ENCODE measurements around the gene UBTD1. TPM values are rescaled to one million over a fixed set of nuclear protein-coding genes. Genes with fewer than 3 reads are reported as not detected.

UBTD1 gene
- total RNA-seq = 36.5 and 38.1 TPM in 2 replicates

GRCh38 chr10:97498841-97499560 is at the start of gene UBTD1:
UBTD1 (plus strand) TSS chr10:97498924; CDS start chr10:97499204, 280 bp downstream.

GRCh38 chr10:97498076-97498840 is 466 bp upstream of the UBTD1 start, which contains the start of gene MMS19:
MMS19 (minus strand) TSS chr10:97498422; CDS start chr10:97498384, 38 bp downstream.

GRCh38 chr10:97572214-97572989 is 73.7 kb downstream of the UBTD1 start, which contains the start of gene ANKRD2:
ANKRD2 (plus strand) TSS chr10:97572779; CDS start chr10:97572789, 10 bp downstream.

GRCh38 chr10:97584060-97584797 is 85.5 kb downstream of the UBTD1 start, which contains the start of gene HOGA1:
HOGA1 (plus strand) TSS chr10:97584389; CDS start chr10:97584704, 315 bp downstream.

GRCh38 chr10:97589479-97589878 is 90.8 kb downstream of the UBTD1 start, which contains the start of gene C10orf62:
C10orf62 (plus strand) TSS chr10:97589721; CDS start chr10:97589898, 177 bp downstream.

Other genes with a start within 250 kb of the UBTD1 start
- 2.7 and 3.4 TPM in 2 replicates for gene ARHGAP19, start 206.3 kb upstream of the UBTD1 start, total RNA-seq
- 0.72 and 3.1 TPM in 2 replicates for gene FRAT1, start 179.7 kb upstream of the UBTD1 start, total RNA-seq
- gene FRAT2, start 164.2 kb upstream of the UBTD1 start, total RNA-seq = 2.9 and 7.6 TPM in 2 replicates
- 12.5 and 13.2 TPM in 2 replicates for gene RRP12, start 97.6 kb upstream of the UBTD1 start, total RNA-seq
- gene PGAM1, start 72.7 kb upstream of the UBTD1 start, total RNA-seq = 829 and 844 TPM in 2 replicates
- gene EXOSC1, start 52.9 kb upstream of the UBTD1 start, total RNA-seq = 26.2 and 33.9 TPM in 2 replicates
- 33.8 and 42.6 TPM in 2 replicates for gene ZDHHC16, start 52.7 kb upstream of the UBTD1 start, total RNA-seq
- gene MMS19, start 502 bp upstream of the UBTD1 start, total RNA-seq = 85.4 and 88.3 TPM in 2 replicates
- gene ANKRD2, start 73.9 kb downstream of the UBTD1 start, total RNA-seq = 0.54 TPM in 1 of 2 replicates, not detected in the other
- 0.72 TPM in 1 of 2 replicates, not detected in the other for gene HOGA1, start 85.5 kb downstream of the UBTD1 start, total RNA-seq
- gene C10orf62, start 90.8 kb downstream of the UBTD1 start, total RNA-seq = not detected in 2 replicates
- gene MORN4, start 134.6 kb downstream of the UBTD1 start, total RNA-seq = 3.2 and 9.6 TPM in 2 replicates
- 18.4 and 25.9 TPM in 2 replicates for gene PI4K2A, start 141.7 kb downstream of the UBTD1 start, total RNA-seq
- 5.1 and 13.4 TPM in 2 replicates for gene AVPI1, start 188.3 kb downstream of the UBTD1 start, total RNA-seq
- gene MARVELD1, start 214.8 kb downstream of the UBTD1 start, total RNA-seq = 30.7 and 43.3 TPM in 2 replicates
- gene ZFYVE27, start 238.2 kb downstream of the UBTD1 start, total RNA-seq = 8.5 and 14.4 TPM in 2 replicates

All from cardiac atrium fibroblast (primary cell).